ENCODE measurements around the gene YTHDF1. TPM values are rescaled to one million over a fixed set of nuclear protein-coding genes. Genes with fewer than 3 reads are reported as not detected.
A peak's percentile ranks its signal among the peaks of the same experiment; 100 is the strongest.

YTHDF1 gene
- total RNA-seq, 6 experiments from 2014 or later: 35.4 to 40.0 (median 37.2) TPM

DNA sequence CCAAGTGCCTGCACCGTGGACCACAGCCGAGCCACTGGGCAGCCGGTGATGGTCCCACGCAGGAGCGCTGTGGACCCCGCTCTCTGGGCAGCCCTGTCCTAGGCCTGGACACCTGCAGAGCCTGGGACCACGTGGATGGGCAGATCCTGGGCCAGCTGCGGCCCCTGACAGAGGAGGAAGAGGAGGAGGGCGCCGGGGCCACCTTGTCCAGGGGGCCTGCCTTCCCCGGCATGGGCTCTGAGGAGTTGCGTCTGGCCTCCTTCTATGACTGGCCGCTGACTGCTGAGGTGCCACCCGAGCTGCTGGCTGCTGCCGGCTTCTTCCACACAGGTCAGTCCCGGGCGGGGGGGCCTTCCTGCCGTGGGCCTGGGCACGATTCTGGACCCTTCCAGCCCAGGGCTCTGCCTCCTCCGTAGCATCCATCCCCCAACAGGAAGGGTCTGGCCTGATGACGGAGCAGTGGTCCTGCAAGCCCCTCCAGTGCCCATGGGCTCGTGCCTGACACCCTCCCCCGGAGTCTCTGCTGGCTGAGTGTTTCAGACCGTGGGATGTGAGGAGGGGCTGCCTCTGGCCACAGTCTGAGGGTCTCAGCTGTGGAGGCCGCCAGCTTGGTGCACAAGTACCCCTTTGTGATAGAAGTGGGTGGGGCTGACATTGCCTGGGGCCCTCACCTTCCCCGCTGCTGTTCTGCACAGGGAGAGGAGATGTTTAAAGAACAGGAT, 20.3 kb upstream of the YTHDF1 start:
- Mint-ChIP-seq H3K4me3 (no peak overlapping the region), H3K27ac (no peak overlapping the region), H3K27me3 (ENCODE audit: insufficient read depth) (peaks cover 6% of the 10 kb centered on the region), H3K4me1 (ENCODE audit: low read depth) (peaks cover 20% of the 10 kb centered on the region), H3K9me3 (no peaks in the 10 kb centered on the region), H3K36me3 (ENCODE audit: low read depth) (no peaks in the 10 kb centered on the region)
- no peak for DNase-seq
- TF ChIP-seq, protein P1, sequence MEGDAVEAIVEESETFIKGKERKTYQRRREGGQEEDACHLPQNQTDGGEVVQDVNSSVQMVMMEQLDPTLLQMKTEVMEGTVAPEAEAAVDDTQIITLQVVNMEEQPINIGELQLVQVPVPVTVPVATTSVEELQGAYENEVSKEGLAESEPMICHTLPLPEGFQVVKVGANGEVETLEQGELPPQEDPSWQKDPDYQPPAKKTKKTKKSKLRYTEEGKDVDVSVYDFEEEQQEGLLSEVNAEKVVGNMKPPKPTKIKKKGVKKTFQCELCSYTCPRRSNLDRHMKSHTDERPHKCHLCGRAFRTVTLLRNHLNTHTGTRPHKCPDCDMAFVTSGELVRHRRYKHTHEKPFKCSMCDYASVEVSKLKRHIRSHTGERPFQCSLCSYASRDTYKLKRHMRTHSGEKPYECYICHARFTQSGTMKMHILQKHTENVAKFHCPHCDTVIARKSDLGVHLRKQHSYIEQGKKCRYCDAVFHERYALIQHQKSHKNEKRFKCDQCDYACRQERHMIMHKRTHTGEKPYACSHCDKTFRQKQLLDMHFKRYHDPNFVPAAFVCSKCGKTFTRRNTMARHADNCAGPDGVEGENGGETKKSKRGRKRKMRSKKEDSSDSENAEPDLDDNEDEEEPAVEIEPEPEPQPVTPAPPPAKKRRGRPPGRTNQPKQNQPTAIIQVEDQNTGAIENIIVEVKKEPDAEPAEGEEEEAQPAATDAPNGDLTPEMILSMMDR (IDR thresholded peaks at IDR 0.05): no peak

DNA sequence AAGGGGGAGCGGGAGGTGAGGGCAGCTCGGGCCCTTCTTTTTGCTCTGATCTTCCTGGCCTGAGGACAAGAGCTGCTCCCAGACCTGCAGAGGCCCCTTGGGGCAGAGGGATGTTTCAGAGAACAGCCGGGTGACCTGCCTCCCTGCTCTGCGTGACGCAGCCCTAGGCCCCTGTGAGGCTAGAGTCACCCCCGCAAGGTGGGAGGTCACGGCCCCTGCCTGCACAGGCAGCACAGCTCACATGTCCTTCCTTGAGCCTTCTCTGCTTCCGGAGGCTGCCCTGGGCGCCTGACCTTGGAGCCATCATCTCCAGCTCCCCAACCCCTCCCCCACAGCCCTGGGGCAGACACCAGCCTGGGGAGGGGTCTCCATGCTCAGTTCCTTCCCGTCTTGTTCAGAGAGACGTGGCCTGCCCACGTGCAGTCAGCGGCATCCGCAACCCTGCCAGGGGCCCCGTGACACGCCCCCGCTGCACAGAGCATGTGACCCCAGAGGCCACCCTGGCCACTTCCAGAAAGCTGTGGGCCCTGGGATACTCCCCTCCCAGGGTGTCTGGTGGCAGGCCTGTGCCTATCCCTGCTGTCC, 19.6 kb upstream of the YTHDF1 start, which contains the start of gene BIRC7:
TSS of gene BIRC7 (plus strand) at position 507 of the 585 bp plus-strand sequence. CDS start 192 bp downstream, outside the sequence.
- no peak for DNase-seq
- H3K27me3 Mint-ChIP-seq (ENCODE audit: insufficient read depth): peaks cover 4% of the 10 kb centered on the region
- no peaks in the 10 kb centered on the region for H3K9me3 Mint-ChIP-seq
- no peaks in the 10 kb centered on the region for H3K36me3 Mint-ChIP-seq (ENCODE audit: low read depth)
- TF ChIP-seq, protein P1 (IDR thresholded peaks at IDR 0.05): no peak
- peaks cover 28% of the 10 kb centered on the region for H3K4me1 Mint-ChIP-seq (ENCODE audit: low read depth)
- no peak within 1 kb of the TSS for H3K27ac Mint-ChIP-seq
- no peak within 1 kb of the TSS for H3K4me3 Mint-ChIP-seq

DNA sequence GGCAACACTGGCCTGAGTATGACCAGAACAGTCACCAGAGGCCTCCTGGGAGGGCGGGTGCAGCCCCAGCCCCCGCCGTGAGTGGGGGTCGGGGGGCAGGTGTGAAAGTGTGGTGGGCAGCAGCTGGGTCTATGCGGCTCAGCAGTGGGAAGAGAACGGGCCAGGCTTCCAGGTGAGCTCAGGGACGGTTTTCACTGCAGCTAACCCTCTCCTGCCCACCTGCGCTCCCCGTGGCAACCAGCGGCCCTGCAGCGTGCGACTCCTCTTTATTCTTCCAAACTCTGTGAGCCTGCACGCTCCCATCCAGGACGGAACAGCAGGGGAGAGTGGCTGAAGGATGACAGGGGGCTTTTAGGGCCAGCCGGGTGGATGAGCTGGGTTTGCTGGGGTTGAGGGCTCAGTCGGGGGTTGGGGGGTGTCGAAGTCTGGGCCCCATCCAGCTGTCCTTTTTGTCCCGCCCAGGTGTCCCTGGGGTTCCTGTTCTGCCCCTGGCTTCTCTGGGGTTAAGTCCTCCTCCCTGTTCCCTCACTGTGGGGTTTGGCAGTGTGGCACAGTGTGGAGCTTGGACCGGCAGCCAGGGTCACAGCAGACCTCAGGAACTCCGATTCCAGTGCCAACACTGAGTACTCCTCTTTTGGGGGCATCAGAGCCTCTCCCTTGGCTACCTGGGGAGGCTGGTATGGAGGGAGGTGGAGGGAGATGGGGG, 18.9 kb upstream of the YTHDF1 start:
- peaks cover 2% of the 10 kb centered on the region; the same call in 1 of the 2 replicates for H3K27me3 Mint-ChIP-seq (ENCODE audit: insufficient read depth)
- H3K36me3 Mint-ChIP-seq (ENCODE audit: low read depth): no peaks in the 10 kb centered on the region
- H3K9me3 Mint-ChIP-seq: no peaks in the 10 kb centered on the region
- no peak overlapping the region for H3K27ac Mint-ChIP-seq
- TF ChIP-seq, protein P1 (IDR thresholded peaks at IDR 0.05): peak; percentile 36; the same call in 1 of the 2 replicates
- H3K4me1 Mint-ChIP-seq (ENCODE audit: low read depth): peaks cover 34% of the 10 kb centered on the region
- no peak overlapping the region for H3K4me3 Mint-ChIP-seq
- DNase-seq: no peak

GRCh38 chr20:63233924-63234323, 18.0 kb upstream of the YTHDF1 start:
- Mint-ChIP-seq H3K9me3 (no peaks in the 10 kb centered on the region), H3K27me3 (ENCODE audit: insufficient read depth) (no peaks in the 10 kb centered on the region; the same call in none of the 2 replicates), H3K27ac (no peak overlapping the region), H3K36me3 (ENCODE audit: low read depth) (no peaks in the 10 kb centered on the region), H3K4me3 (no peak overlapping the region), H3K4me1 (ENCODE audit: low read depth) (peaks cover 35% of the 10 kb centered on the region)
- TF ChIP-seq, protein P1 (IDR thresholded peaks at IDR 0.05): no peak
- DNase-seq: no peak

- TF ChIP-seq, protein P1 (IDR thresholded peaks at IDR 0.05): no peak
- no peak for DNase-seq
- peak overlapping the region; percentile 91 for H3K27ac Mint-ChIP-seq
- no peaks in the 10 kb centered on the region for H3K9me3 Mint-ChIP-seq
- peaks cover 35% of the 10 kb centered on the region for H3K4me1 Mint-ChIP-seq (ENCODE audit: low read depth)
- peaks cover 5% of the 10 kb centered on the region for H3K27me3 Mint-ChIP-seq (ENCODE audit: insufficient read depth)
- H3K4me3 Mint-ChIP-seq: peak overlapping the region; percentile 83
- no peaks in the 10 kb centered on the region for H3K36me3 Mint-ChIP-seq (ENCODE audit: low read depth)
These were observed 17.1 kb upstream of the YTHDF1 start for GRCh38 chr20:63233061-63233344.
